ENCODE data around the gene SFRP5.
A peak's percentile ranks its signal among the peaks of the same experiment; 100 is the strongest.

Gene SFRP5

GRCh38 chr10:97763947-97764346 lies 7.9 kb downstream of the SFRP5 start:
- DNase-seq = no peak

GRCh38 chr10:97763411-97763810 lies 8.4 kb downstream of the SFRP5 start:
- DNase-seq = no peak

GRCh38 chr10:97762816-97763215 lies 9.0 kb downstream of the SFRP5 start:
- DNase-seq = no peak

- DNase-seq = no peak
These were observed 9.7 kb downstream of the SFRP5 start for GRCh38 chr10:97762056-97762455.

- DNase-seq = no peak
These were observed 10.4 kb downstream of the SFRP5 start for GRCh38 chr10:97761331-97761865.

GRCh38 chr10:97760461-97761257 lies 11.1 kb downstream of the SFRP5 start:
- DNase-seq = no peak

GRCh38 chr10:97759946-97760345 lies 11.9 kb downstream of the SFRP5 start:
- no peak for DNase-seq

- peak; percentile 34 for DNase-seq
These were observed 12.5 kb downstream of the SFRP5 start for GRCh38 chr10:97759158-97759887.

- DNase-seq = no peak
These were observed 14.3 kb downstream of the SFRP5 start for GRCh38 chr10:97757471-97757870.

GRCh38 chr10:97755718-97756117 lies 16.1 kb downstream of the SFRP5 start:
- DNase-seq = no peak

- DNase-seq = no peak
These were observed 17.1 kb downstream of the SFRP5 start for GRCh38 chr10:97754726-97755125.

- no peak for DNase-seq
These were observed 18.8 kb downstream of the SFRP5 start for GRCh38 chr10:97752956-97753355.

GRCh38 chr10:97748116-97748515 lies 23.7 kb downstream of the SFRP5 start:
- DNase-seq = no peak

- no peak for DNase-seq
These were observed 24.2 kb downstream of the SFRP5 start for GRCh38 chr10:97747573-97747972.

GRCh38 chr10:97744405-97745035 lies 27.3 kb downstream of the SFRP5 start:
- no peak for DNase-seq

- no peak for DNase-seq
These were observed 28.4 kb downstream of the SFRP5 start for GRCh38 chr10:97743169-97743943.

- no peak for DNase-seq
These were observed 31.2 kb downstream of the SFRP5 start for GRCh38 chr10:97740613-97741012.

GRCh38 chr10:97738616-97739015 lies 33.2 kb downstream of the SFRP5 start:
- DNase-seq = no peak

- DNase-seq = no peak
These were observed 34.0 kb downstream of the SFRP5 start for GRCh38 chr10:97737770-97738265.

- DNase-seq = peak; percentile 81
These were observed 34.7 kb downstream of the SFRP5 start, which contains the start of gene ZFYVE27 for GRCh38 chr10:97736902-97737769. Gene ZFYVE27 (plus strand): TSS chr10:97737128. CDS start chr10:97738478, 1,350 bp downstream.

GRCh38 chr10:97736403-97736901 lies 35.3 kb downstream of the SFRP5 start:
- DNase-seq = no peak

Measured in NCI-H1092 (cell line).